Measurements from ENCODE around the gene RPL13A.

Gene RPL13A

DNA sequence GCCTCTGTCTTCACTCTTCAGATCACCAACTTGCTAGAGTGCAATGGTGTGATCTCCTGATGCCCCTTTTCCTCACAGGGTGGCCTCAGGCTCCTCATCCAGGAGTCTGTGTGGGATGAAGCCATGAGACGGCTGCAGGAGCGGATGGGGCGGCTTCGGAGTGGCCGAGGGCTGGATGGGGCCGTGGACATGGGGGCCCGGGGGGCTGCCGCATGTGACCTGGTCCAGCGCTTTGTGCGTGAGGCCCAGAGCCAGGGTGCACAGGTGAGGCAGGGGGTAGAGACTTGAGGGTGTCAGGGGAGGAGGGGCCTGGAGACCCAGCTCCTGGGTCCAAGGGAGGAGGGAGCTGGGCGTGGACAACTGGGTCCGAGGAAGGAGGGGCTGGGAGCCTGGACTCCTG lies 24.9 kb upstream of the RPL13A start:
- TF ChIP-seq, protein P1, sequence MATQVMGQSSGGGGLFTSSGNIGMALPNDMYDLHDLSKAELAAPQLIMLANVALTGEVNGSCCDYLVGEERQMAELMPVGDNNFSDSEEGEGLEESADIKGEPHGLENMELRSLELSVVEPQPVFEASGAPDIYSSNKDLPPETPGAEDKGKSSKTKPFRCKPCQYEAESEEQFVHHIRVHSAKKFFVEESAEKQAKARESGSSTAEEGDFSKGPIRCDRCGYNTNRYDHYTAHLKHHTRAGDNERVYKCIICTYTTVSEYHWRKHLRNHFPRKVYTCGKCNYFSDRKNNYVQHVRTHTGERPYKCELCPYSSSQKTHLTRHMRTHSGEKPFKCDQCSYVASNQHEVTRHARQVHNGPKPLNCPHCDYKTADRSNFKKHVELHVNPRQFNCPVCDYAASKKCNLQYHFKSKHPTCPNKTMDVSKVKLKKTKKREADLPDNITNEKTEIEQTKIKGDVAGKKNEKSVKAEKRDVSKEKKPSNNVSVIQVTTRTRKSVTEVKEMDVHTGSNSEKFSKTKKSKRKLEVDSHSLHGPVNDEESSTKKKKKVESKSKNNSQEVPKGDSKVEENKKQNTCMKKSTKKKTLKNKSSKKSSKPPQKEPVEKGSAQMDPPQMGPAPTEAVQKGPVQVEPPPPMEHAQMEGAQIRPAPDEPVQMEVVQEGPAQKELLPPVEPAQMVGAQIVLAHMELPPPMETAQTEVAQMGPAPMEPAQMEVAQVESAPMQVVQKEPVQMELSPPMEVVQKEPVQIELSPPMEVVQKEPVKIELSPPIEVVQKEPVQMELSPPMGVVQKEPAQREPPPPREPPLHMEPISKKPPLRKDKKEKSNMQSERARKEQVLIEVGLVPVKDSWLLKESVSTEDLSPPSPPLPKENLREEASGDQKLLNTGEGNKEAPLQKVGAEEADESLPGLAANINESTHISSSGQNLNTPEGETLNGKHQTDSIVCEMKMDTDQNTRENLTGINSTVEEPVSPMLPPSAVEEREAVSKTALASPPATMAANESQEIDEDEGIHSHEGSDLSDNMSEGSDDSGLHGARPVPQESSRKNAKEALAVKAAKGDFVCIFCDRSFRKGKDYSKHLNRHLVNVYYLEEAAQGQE (IDR thresholded peaks at IDR 0.05; ENCODE audit: insufficient read depth in 1 of 2, low read depth in 2 of 2, low read length in 2 of 2) = no peak
- TF ChIP-seq SIN3A (IDR thresholded peaks at IDR 0.05; ENCODE audit: borderline replicate concordance, insufficient read depth, low read length) (no peak), FOXP2 (optimal IDR thresholded peaks at IDR 0.05; ENCODE audit: borderline replicate concordance, extremely low read depth, extremely low read length, insufficient read depth) (no peak), TAF1 (IDR thresholded peaks at IDR 0.05; ENCODE audit: borderline replicate concordance, insufficient read depth, low read length) (no peak), POLR2AphosphoS5 (IDR thresholded peaks at IDR 0.05; ENCODE audit: low read depth, low read length) (no peak)

DNA sequence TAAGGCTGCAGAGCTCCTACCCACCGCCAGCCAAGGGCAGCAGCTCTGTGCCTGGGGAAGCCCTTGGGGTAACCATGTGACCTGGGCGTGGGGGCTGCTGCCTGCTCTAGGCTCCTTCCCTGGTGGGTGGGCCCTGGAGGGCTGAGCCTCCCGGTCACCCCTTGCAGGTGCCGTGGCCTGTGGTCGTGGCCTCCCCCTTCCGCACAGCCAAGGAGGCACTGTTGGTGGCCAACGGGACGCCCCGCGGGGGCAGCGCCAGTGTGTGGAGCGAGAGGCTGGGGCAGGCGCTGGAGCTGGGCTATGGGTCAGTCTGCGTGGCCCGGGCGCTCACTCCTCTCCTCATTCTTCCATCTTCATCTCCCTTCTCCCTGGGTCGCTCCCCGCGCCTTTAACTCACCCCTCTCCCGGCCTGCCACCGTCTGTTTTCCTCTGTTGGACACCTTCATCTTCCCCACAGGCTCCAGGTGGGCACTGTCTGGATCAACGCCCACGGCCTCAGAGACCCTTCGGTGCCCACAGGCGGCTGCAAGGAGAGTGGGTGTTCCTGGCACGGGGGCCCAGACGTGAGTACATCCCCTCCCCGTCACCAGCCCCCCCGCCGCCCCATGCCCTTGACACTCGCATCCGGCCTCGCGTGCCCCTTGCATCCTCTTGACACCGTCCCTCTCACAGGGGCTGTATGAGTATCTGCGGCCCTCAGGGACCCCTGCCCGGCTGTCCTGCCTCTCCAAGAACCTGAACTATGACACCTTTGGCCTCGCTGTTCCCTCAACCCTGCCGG lies 23.3 kb upstream of the RPL13A start:
- TF ChIP-seq FOXP2 (optimal IDR thresholded peaks at IDR 0.05; ENCODE audit: borderline replicate concordance, extremely low read depth, extremely low read length, insufficient read depth) = no peak
- TF ChIP-seq SIN3A (IDR thresholded peaks at IDR 0.05; ENCODE audit: borderline replicate concordance, insufficient read depth, low read length) = no peak
- TF ChIP-seq TAF1 (IDR thresholded peaks at IDR 0.05; ENCODE audit: borderline replicate concordance, insufficient read depth, low read length) = no peak
- no peak for TF ChIP-seq POLR2AphosphoS5 (IDR thresholded peaks at IDR 0.05; ENCODE audit: low read depth, low read length)
- TF ChIP-seq, protein P1 (IDR thresholded peaks at IDR 0.05; ENCODE audit: insufficient read depth in 1 of 2, low read depth in 2 of 2, low read length in 2 of 2) = no peak

- no peak for TF ChIP-seq SIN3A (IDR thresholded peaks at IDR 0.05; ENCODE audit: borderline replicate concordance, insufficient read depth, low read length)
- no peak for TF ChIP-seq FOXP2 (optimal IDR thresholded peaks at IDR 0.05; ENCODE audit: borderline replicate concordance, extremely low read depth, extremely low read length, insufficient read depth)
- TF ChIP-seq POLR2AphosphoS5 (IDR thresholded peaks at IDR 0.05; ENCODE audit: low read depth, low read length) = no peak
Observed at GRCh38 chr19:49465371-49465770, 22.0 kb upstream of the RPL13A start.

DNA sequence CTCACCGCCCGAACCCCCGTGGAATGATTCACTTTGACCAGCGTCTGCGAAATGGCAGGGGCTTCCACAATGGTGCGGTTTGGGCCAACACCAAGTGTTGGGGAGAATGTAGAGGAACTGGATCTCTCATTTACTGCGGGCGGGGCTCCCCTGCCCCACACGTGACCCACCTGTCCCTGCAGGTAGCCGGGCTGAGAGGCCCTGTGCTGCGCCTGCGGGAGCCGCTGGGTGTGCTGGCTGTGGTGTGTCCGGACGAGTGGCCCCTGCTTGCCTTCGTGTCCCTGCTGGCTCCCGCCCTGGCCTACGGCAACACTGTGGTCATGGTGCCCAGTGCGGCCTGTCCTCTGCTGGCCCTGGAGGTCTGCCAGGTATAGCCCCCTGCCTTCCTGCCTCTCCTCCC lies 19.2 kb upstream of the RPL13A start:
- no peak for TF ChIP-seq TAF1 (IDR thresholded peaks at IDR 0.05; ENCODE audit: borderline replicate concordance, insufficient read depth, low read length)

DNA sequence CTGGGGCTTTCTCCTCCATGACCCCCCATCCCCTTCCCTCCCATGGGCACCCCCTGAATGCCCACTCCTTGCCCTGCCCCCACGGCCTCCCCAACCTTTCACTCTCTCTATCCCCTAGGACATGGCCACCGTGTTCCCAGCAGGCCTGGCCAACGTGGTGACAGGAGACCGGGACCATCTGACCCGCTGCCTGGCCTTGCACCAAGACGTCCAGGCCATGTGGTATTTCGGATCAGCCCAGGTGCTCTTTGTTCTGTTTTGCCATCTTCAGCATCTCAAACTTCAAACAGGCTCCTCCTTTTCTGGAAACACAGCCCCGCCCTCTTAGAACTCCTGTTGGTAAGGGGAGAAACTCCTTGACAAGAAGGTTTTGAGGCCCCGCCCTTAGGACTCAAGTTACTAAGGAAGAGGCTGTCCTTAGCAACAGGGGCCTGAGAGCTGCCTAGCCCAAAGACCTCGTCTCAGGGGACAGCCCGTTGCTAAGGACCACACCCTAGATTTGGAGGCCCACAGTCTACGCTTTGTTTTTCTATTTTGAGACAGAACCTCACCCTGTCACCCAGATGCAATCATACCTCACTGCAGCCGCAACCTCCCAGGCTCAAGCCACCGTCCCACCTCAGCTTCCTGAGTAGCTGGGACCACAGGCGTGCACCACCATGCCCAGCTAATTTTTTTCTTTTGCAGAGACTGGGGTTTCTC lies 18.5 kb upstream of the RPL13A start:
- TF ChIP-seq FOXP2 (optimal IDR thresholded peaks at IDR 0.05; ENCODE audit: borderline replicate concordance, extremely low read depth, extremely low read length, insufficient read depth) = no peak
- TF ChIP-seq, protein P1 (IDR thresholded peaks at IDR 0.05; ENCODE audit: insufficient read depth in 1 of 2, low read depth in 2 of 2, low read length in 2 of 2) = no peak
- no peak for TF ChIP-seq TAF1 (IDR thresholded peaks at IDR 0.05; ENCODE audit: borderline replicate concordance, insufficient read depth, low read length)
- TF ChIP-seq POLR2AphosphoS5 (IDR thresholded peaks at IDR 0.05; ENCODE audit: low read depth, low read length) = no peak
- TF ChIP-seq SIN3A (IDR thresholded peaks at IDR 0.05; ENCODE audit: borderline replicate concordance, insufficient read depth, low read length) = no peak
